Breast epithelium (tissue), 3 donors: ENCODE results near the gene DGKB.

Experiments used
- POLR2A ChIP-seq: fragments of 450-650 bp; IDR thresholded peaks from one replicate; pipeline ENCODE4 v1.6.1; 2016; ENCODE audit warnings: antibody characterized with exemption, mild to moderate bottlenecking, moderate library complexity
- POLR2AphosphoS5 ChIP-seq, 3 donors: sonication (generic); formaldehyde crosslinking; IDR thresholded peaks; one replicate each; pipeline ENCODE4 v1.6.1; 2017; ENCODE audit warnings: antibody characterized with exemption in 3 of 3
- TF ChIP-seq, protein P1 (sequence below), 3 donors: fragments of 450-650 bp; IDR thresholded peaks; one replicate each; pipeline ENCODE4 v1.5.1; 2016 to 2017; ENCODE audit warnings: antibody characterized with exemption in 3 of 3, mild to moderate bottlenecking in 3 of 3, moderate library complexity in 3 of 3

DNA sequence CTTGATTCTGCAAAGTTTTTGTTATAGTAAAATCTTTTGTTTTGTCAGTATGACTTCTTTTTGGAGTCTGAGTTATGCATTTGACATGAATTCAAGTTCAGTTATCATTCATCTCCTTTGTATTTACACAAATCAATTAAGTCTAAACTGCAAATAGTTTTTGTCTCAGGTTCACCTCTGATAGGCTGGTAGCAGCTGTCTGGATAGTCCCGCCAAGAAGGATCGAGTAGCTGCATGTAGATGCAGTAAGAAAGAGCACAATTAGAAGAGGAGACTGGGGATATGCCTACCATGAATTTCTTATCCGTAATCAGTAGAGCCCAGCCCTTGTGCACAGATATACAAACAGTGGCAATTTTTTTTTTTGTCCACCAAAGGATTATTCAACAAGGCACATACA lies 520.6 kb downstream of the DGKB start:
- TF ChIP-seq, protein P1, sequence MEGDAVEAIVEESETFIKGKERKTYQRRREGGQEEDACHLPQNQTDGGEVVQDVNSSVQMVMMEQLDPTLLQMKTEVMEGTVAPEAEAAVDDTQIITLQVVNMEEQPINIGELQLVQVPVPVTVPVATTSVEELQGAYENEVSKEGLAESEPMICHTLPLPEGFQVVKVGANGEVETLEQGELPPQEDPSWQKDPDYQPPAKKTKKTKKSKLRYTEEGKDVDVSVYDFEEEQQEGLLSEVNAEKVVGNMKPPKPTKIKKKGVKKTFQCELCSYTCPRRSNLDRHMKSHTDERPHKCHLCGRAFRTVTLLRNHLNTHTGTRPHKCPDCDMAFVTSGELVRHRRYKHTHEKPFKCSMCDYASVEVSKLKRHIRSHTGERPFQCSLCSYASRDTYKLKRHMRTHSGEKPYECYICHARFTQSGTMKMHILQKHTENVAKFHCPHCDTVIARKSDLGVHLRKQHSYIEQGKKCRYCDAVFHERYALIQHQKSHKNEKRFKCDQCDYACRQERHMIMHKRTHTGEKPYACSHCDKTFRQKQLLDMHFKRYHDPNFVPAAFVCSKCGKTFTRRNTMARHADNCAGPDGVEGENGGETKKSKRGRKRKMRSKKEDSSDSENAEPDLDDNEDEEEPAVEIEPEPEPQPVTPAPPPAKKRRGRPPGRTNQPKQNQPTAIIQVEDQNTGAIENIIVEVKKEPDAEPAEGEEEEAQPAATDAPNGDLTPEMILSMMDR (IDR thresholded peaks at IDR 0.05), result no peak
- no peak for TF ChIP-seq POLR2A
- no peak for TF ChIP-seq POLR2AphosphoS5 (IDR thresholded peaks at IDR 0.05)
